Measurements from ENCODE around the gene IVL.
A peak's percentile ranks its signal among the peaks of the same experiment; 100 is the strongest.

IVL gene

DNA sequence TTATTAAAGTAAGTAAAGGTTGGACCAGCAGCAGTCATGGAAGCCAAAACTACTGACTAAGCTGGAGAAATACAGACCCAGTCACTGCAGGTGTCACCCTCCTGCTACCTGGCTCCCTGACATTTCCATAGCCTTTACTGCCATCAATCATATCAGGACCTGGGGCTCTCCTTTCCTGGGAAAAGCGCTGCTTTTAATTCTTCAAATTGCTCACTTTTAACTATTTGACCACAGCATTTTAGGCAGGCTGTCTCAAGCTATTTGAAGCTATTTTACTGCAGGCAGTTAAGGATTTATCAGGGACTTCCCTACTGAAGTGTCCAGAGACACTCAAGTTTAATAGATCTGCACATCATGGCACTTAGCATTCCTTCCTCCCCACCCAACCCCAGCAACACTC is 4.1 kb downstream of the IVL start:
- TF ChIP-seq CTCF (IDR thresholded peaks at IDR 0.05; ENCODE audit: unreplicated experiment in 3 of 3), result no peak
- Mint-ChIP-seq H3K27me3 (ENCODE audit: low read depth) (no peaks in the 10 kb centered on the region), H3K36me3 (ENCODE audit: low read depth) (no peaks in the 10 kb centered on the region), H3K4me3 (no peak overlapping the region), H3K4me1 (no peaks in the 10 kb centered on the region), H3K27ac (no peak overlapping the region), H3K9me3 (peaks cover 9% of the 10 kb centered on the region)

DNA sequence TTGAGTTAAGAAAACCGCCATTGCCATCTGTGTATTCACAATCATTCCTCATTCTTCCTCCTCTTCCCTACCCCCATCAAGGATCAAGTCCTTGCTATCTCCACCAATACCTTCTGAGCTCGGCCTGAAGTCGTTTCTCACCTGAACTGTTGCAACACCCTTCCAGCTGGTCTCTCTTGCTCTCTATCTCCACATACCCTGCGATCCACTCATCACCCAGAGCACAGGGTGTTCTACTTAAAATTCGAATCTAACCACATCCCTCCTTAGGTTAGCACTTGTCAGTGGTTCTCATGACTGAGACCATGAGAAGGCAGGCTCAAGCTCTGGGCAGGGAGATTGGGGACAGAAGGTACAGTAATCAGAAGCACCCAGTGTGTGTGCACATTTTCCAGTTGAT is 4.6 kb downstream of the IVL start:
- no peaks in the 10 kb centered on the region for H3K36me3 Mint-ChIP-seq (ENCODE audit: low read depth)
- H3K27ac Mint-ChIP-seq, result no peak overlapping the region
- H3K27me3 Mint-ChIP-seq (ENCODE audit: low read depth), result no peaks in the 10 kb centered on the region
- no peak for TF ChIP-seq CTCF (IDR thresholded peaks at IDR 0.05; ENCODE audit: unreplicated experiment in 3 of 3)
- H3K4me1 Mint-ChIP-seq, result no peaks in the 10 kb centered on the region
- peaks cover 9% of the 10 kb centered on the region for H3K9me3 Mint-ChIP-seq
- H3K4me3 Mint-ChIP-seq, result no peak overlapping the region

- no peaks in the 10 kb centered on the region for H3K4me1 Mint-ChIP-seq
- peaks cover 2% of the 10 kb centered on the region for H3K9me3 Mint-ChIP-seq
- TF ChIP-seq CTCF (IDR thresholded peaks at IDR 0.05; ENCODE audit: unreplicated experiment in 3 of 3), result peak; percentile 29 to 49 (median 40)
- H3K27ac Mint-ChIP-seq, result no peak overlapping the region
- no peak overlapping the region for H3K4me3 Mint-ChIP-seq
- H3K36me3 Mint-ChIP-seq (ENCODE audit: low read depth), result no peaks in the 10 kb centered on the region
- no peaks in the 10 kb centered on the region for H3K27me3 Mint-ChIP-seq (ENCODE audit: low read depth)
These were observed 9.4 kb downstream of the IVL start for GRCh38 chr1:152917794-152918193.

GRCh38 chr1:152919071-152919470 is 10.7 kb downstream of the IVL start:
- TF ChIP-seq CTCF (IDR thresholded peaks at IDR 0.05; ENCODE audit: unreplicated experiment in 3 of 3), result no peak
- Mint-ChIP-seq H3K9me3 (no peaks in the 10 kb centered on the region), H3K4me3 (no peak overlapping the region), H3K27me3 (ENCODE audit: low read depth) (no peaks in the 10 kb centered on the region), H3K27ac (no peak overlapping the region), H3K36me3 (ENCODE audit: low read depth) (no peaks in the 10 kb centered on the region), H3K4me1 (no peaks in the 10 kb centered on the region)

- Mint-ChIP-seq H3K27ac (no peak overlapping the region), H3K9me3 (peaks cover 7% of the 10 kb centered on the region), H3K4me1 (no peaks in the 10 kb centered on the region), H3K27me3 (ENCODE audit: low read depth) (no peaks in the 10 kb centered on the region), H3K4me3 (no peak overlapping the region), H3K36me3 (ENCODE audit: low read depth) (no peaks in the 10 kb centered on the region)
- TF ChIP-seq CTCF (IDR thresholded peaks at IDR 0.05; ENCODE audit: unreplicated experiment in 3 of 3), result no peak
These were observed 15.8 kb downstream of the IVL start for GRCh38 chr1:152924191-152924590.

DNA sequence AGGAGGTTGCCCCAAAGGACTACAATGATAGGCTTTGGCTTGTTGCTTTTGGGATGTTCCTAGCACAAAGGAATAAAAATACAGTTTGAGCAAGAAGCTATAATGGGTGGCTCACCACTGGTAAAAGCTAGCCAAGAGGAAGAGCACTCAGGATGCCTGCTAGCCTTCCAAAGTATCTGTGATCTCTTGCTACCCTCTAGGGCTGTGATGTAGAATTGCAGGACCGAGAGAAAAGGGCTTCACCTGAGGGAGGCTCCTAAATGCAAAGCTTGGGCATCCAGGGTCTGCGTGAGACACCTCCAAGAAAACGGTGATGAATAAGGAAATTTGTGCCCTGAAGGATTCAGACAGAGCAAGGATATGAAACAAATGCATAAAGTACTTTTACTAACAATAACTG is 17.7 kb downstream of the IVL start:
- H3K27me3 Mint-ChIP-seq (ENCODE audit: low read depth), result no peaks in the 10 kb centered on the region
- H3K27ac Mint-ChIP-seq, result no peak overlapping the region

More for the DNA sequence above, 17.7 kb downstream of the IVL start:
- H3K36me3 Mint-ChIP-seq (ENCODE audit: low read depth), result no peaks in the 10 kb centered on the region
- no peak for TF ChIP-seq CTCF (IDR thresholded peaks at IDR 0.05; ENCODE audit: unreplicated experiment in 3 of 3)
- no peaks in the 10 kb centered on the region for H3K4me1 Mint-ChIP-seq
- peaks cover 7% of the 10 kb centered on the region for H3K9me3 Mint-ChIP-seq
- H3K4me3 Mint-ChIP-seq, result no peak overlapping the region
